IPS-15b (cell line): ENCODE data around the gene RARB.

Experiments used
- H3K27me3 ChIP-seq: one replicate; pipeline ENCODE4 v1.6.1; 2013; ENCODE audit warnings: low read length; ENCODE audit not compliant: control insufficient read depth, insufficient read depth
- H3K36me3 ChIP-seq: one replicate; pipeline ENCODE4 v1.6.1; 2013; ENCODE audit warnings: low read length; ENCODE audit not compliant: control insufficient read depth, insufficient read depth
- H3K4me1 ChIP-seq: one replicate; pipeline ENCODE4 v1.6.1; 2013; ENCODE audit warnings: mild to moderate bottlenecking, low read length; ENCODE audit not compliant: control insufficient read depth, insufficient read depth
- H3K4me3 ChIP-seq: one replicate; pipeline ENCODE4 v1.5.1; 2013; ENCODE audit warnings: low read depth, low read length
- H3K9ac ChIP-seq: one replicate; pipeline ENCODE4 v1.6.1; 2013; ENCODE audit warnings: low read depth, mild to moderate bottlenecking, low read length
- H3K9me3 ChIP-seq: one replicate; pipeline ENCODE4 v1.6.1; 2013; ENCODE audit warnings: mild to moderate bottlenecking, low read length; ENCODE audit not compliant: control insufficient read depth, insufficient read depth

The RARB gene

DNA sequence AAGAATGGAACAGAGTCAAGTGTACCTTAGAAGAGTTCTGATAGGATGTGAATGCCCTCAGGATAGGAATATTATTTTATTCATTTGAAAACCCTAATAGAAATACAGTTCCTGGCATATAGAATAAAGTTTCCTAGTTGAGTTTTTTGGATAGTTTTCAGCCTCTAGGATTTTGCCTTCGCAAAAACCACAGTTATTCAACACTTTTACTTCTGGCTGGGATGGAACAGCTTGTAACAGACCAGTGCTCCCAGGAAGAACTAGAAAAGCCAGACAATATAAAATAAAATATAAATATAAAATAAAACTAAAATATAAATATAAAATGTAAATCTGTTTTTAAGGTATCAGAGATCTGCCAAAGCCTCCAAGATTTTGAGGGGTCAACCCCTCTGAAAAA, 27.5 kb upstream of the RARB start:
- Histone ChIP-seq H3K9me3 (no peaks in the 10 kb centered on the region), H3K4me1 (no peaks in the 10 kb centered on the region), H3K36me3 (no peaks in the 10 kb centered on the region), H3K9ac (no peak overlapping the region), H3K4me3 (no peak overlapping the region), H3K27me3 (no peaks in the 10 kb centered on the region)

- Histone ChIP-seq H3K27me3 (no peaks in the 10 kb centered on the region), H3K4me1 (no peaks in the 10 kb centered on the region), H3K4me3 (no peak overlapping the region), H3K9me3 (no peaks in the 10 kb centered on the region), H3K9ac (no peak overlapping the region), H3K36me3 (no peaks in the 10 kb centered on the region)
Observed at GRCh38 chr3:25403968-25404367, 24.1 kb upstream of the RARB start.

DNA sequence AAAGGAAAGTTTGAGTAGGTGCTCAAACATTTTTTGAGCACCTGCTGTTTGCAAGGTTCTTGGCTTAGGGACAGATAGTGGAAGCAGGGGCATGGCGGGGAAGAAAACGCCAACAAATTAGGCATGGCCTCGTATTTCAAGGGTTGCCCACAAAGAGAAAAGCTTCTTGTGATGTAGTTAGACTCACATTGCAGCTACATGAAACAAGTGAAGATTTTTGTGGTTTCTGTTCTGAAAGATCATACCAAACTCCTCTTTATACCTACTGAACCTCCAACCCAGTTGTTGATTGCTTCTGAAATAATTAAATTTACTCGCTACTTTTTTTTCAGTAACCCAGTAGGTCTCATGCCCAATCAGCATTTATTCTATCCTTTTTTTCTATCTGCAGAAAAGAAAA, 23.5 kb upstream of the RARB start:
- H3K9me3 ChIP-seq = no peaks in the 10 kb centered on the region
- H3K4me1 ChIP-seq = no peaks in the 10 kb centered on the region
- H3K9ac ChIP-seq = no peak overlapping the region
- H3K4me3 ChIP-seq = no peak overlapping the region
- no peaks in the 10 kb centered on the region for H3K36me3 ChIP-seq
- H3K27me3 ChIP-seq = no peaks in the 10 kb centered on the region

GRCh38 chr3:25405335-25405734, 22.7 kb upstream of the RARB start:
- H3K4me3 ChIP-seq = no peak overlapping the region
- no peaks in the 10 kb centered on the region for H3K36me3 ChIP-seq
- H3K27me3 ChIP-seq = no peaks in the 10 kb centered on the region
- H3K9ac ChIP-seq = no peak overlapping the region
- H3K9me3 ChIP-seq = no peaks in the 10 kb centered on the region
- no peaks in the 10 kb centered on the region for H3K4me1 ChIP-seq

DNA sequence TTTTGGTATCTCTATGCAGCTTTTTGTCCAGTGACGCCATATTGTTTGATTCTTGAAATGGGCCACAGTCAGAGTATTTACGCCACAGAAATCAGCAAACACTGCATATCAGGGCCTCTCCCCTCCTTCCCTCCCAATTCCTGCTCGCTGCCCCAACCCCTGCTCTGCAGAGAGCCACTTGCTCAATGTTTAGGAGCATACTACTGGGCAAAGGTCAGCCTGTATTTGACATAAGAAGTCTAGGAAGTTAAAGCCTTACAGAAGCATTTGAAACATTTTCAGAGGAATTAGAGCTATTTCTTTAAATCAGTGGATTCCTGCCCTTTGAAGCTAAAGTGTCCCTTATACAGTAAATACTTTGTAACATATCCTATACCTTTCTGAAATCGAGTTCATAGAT, 17.4 kb upstream of the RARB start:
- no peak overlapping the region for H3K9ac ChIP-seq
- no peaks in the 10 kb centered on the region for H3K4me1 ChIP-seq
- H3K9me3 ChIP-seq = no peaks in the 10 kb centered on the region
- H3K27me3 ChIP-seq = no peaks in the 10 kb centered on the region
- H3K36me3 ChIP-seq = no peaks in the 10 kb centered on the region
- H3K4me3 ChIP-seq = no peak overlapping the region

GRCh38 chr3:25412269-25412668, 15.8 kb upstream of the RARB start:
- H3K9ac ChIP-seq = no peak overlapping the region
- H3K27me3 ChIP-seq = no peaks in the 10 kb centered on the region
- peaks cover 3% of the 10 kb centered on the region for H3K9me3 ChIP-seq
- H3K4me3 ChIP-seq = no peak overlapping the region
- no peaks in the 10 kb centered on the region for H3K36me3 ChIP-seq
- H3K4me1 ChIP-seq = no peaks in the 10 kb centered on the region

DNA sequence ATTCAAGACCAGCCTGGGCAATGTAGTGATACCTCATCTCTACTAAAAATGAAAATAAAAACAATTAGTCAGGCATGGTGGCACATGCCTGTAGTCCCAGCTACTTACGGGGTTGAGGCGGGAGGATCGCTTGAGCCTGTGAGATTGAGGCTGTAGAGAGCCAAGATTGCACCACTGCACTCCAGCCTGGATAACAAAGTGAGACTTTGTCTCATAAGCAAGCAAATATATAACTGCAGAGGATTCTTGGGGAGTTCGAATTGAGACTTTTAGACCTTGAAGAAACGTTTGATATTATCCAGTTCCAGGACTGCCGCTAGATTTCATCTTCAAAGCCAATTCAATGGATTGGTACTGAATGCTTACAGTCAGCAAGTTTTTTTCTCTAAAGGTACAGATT, 11.9 kb upstream of the RARB start:
- Histone ChIP-seq H3K4me3 (no peak overlapping the region), H3K9ac (no peak overlapping the region)

GRCh38 chr3:25418596-25418995, 9.5 kb upstream of the RARB start:
- Histone ChIP-seq H3K9ac (no peak overlapping the region), H3K27me3 (no peaks in the 10 kb centered on the region), H3K9me3 (peaks cover 3% of the 10 kb centered on the region), H3K4me3 (no peak overlapping the region), H3K36me3 (no peaks in the 10 kb centered on the region), H3K4me1 (peaks cover 16% of the 10 kb centered on the region)

More for the DNA sequence above, 11.9 kb upstream of the RARB start:
- Histone ChIP-seq H3K27me3 (no peaks in the 10 kb centered on the region), H3K9me3 (peaks cover 3% of the 10 kb centered on the region), H3K36me3 (no peaks in the 10 kb centered on the region), H3K4me1 (peaks cover 16% of the 10 kb centered on the region)

- no peaks in the 10 kb centered on the region for H3K27me3 ChIP-seq
Observed at GRCh38 chr3:25419251-25419650, 8.8 kb upstream of the RARB start.

GRCh38 chr3:25420147-25420546, 7.9 kb upstream of the RARB start:
- Histone ChIP-seq H3K9ac (no peak overlapping the region), H3K4me3 (no peak overlapping the region), H3K27me3 (no peaks in the 10 kb centered on the region), H3K9me3 (peaks cover 3% of the 10 kb centered on the region), H3K36me3 (no peaks in the 10 kb centered on the region), H3K4me1 (peaks cover 23% of the 10 kb centered on the region)

More at GRCh38 chr3:25419251-25419650, 8.8 kb upstream of the RARB start:
- no peak overlapping the region for H3K4me3 ChIP-seq
- peaks cover 21% of the 10 kb centered on the region for H3K4me1 ChIP-seq
- H3K36me3 ChIP-seq = no peaks in the 10 kb centered on the region
- H3K9me3 ChIP-seq = peaks cover 3% of the 10 kb centered on the region
- H3K9ac ChIP-seq = no peak overlapping the region

DNA sequence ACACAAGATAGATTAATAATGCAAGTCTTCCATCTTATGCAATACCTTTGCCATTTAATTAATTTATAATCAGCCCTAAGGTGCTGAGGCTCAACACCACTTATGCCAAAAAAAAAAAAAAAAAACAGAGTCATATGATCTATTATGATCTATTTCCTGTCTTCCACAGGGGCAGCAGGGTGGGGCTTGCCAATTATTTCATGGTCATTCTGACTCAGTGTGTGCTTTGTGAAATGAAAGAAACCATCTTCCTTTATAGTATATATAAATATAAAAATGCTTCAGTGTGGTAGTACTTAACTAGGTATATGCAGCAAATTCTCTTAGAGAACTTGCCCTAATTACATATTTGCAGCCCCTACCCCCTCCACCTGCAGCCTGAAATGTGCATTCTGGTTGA, 7.2 kb upstream of the RARB start:
- H3K9ac ChIP-seq = no peak overlapping the region
- H3K4me3 ChIP-seq = no peak overlapping the region
- H3K27me3 ChIP-seq = no peaks in the 10 kb centered on the region

DNA sequence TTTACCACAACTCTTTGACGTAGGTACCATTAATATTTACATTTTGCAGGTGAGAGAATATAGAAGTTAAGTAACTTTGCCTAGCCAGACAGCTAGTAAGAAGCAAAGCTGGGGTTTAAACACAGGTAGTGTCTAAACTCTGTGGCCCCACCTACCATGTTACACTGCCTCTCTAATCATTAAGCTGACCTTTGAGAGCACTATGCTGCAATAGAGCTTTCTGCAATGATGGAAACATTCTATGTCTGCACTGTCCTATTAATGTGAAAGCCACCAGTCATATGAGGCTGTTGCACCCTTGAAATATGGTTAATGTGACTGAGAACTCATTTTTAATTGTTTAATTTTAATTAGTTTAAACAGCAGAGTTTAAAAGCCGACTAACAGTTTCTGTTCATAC, 6.3 kb upstream of the RARB start:
- no peaks in the 10 kb centered on the region for H3K27me3 ChIP-seq
- no peaks in the 10 kb centered on the region for H3K36me3 ChIP-seq
- peaks cover under 1% of the 10 kb centered on the region for H3K9me3 ChIP-seq
- H3K9ac ChIP-seq = no peak overlapping the region
- H3K4me1 ChIP-seq = peaks cover 23% of the 10 kb centered on the region
- H3K4me3 ChIP-seq = no peak overlapping the region

More for the DNA sequence above, 7.2 kb upstream of the RARB start:
- Histone ChIP-seq H3K36me3 (no peaks in the 10 kb centered on the region), H3K4me1 (peaks cover 23% of the 10 kb centered on the region), H3K9me3 (peaks cover 3% of the 10 kb centered on the region)
